ENCODE measurements around the gene SLC44A4.
"Not testable (repeated sequence)": the region's sequence is repeated elsewhere in the genome, so short reads cannot be mapped to it uniquely, and the experiment has no call there.

The SLC44A4 gene

GRCh38 chr6:31860349-31860748 is 18.4 kb downstream of the SLC44A4 start:
- DNase-seq (ENCODE audit: low read depth in 3 of 3): no peak

- DNase-seq (ENCODE audit: low read depth in 3 of 3): no peak
Observed at GRCh38 chr6:31859923-31860322, 18.9 kb downstream of the SLC44A4 start.

- no peak for DNase-seq (ENCODE audit: low read depth in 3 of 3)
Observed at GRCh38 chr6:31858707-31859106, 20.1 kb downstream of the SLC44A4 start.

- DNase-seq (ENCODE audit: low read depth in 3 of 3): not testable (repeated sequence)
Observed at GRCh38 chr6:31857774-31858173, 21.0 kb downstream of the SLC44A4 start.

GRCh38 chr6:31851980-31852718 is 26.6 kb downstream of the SLC44A4 start:
- DNase-seq (ENCODE audit: low read depth in 3 of 3): not testable (repeated sequence)

- DNase-seq (ENCODE audit: low read depth in 3 of 3): no peak
Observed at GRCh38 chr6:31851485-31851832, 27.3 kb downstream of the SLC44A4 start.

GRCh38 chr6:31850765-31851484 is 27.9 kb downstream of the SLC44A4 start:
- no peak for DNase-seq (ENCODE audit: low read depth in 3 of 3)

- no peak for DNase-seq (ENCODE audit: low read depth in 3 of 3)
Observed at GRCh38 chr6:31847276-31847978, 31.4 kb downstream of the SLC44A4 start.

- DNase-seq (ENCODE audit: low read depth in 3 of 3): no peak
Observed at GRCh38 chr6:31844507-31844906, 34.3 kb downstream of the SLC44A4 start.

GRCh38 chr6:31842053-31842452 is 36.7 kb downstream of the SLC44A4 start:
- DNase-seq (ENCODE audit: low read depth in 3 of 3): no peak

- not testable (repeated sequence) for DNase-seq (ENCODE audit: low read depth in 3 of 3)
Observed at GRCh38 chr6:31839779-31840126, 39.0 kb downstream of the SLC44A4 start.

GRCh38 chr6:31838968-31839367 is 39.8 kb downstream of the SLC44A4 start:
- DNase-seq (ENCODE audit: low read depth in 3 of 3): no peak

GRCh38 chr6:31838114-31838553 is 40.7 kb downstream of the SLC44A4 start:
- DNase-seq (ENCODE audit: low read depth in 3 of 3): not testable (repeated sequence)

- no peak for DNase-seq (ENCODE audit: low read depth in 3 of 3)
Observed at GRCh38 chr6:31837369-31838113, 41.3 kb downstream of the SLC44A4 start.

- DNase-seq (ENCODE audit: low read depth in 3 of 3): no peak
Observed at GRCh38 chr6:31836474-31837368, 42.1 kb downstream of the SLC44A4 start.

- no peak for DNase-seq (ENCODE audit: low read depth in 3 of 3)
Observed at GRCh38 chr6:31836047-31836473, 42.7 kb downstream of the SLC44A4 start.

- DNase-seq (ENCODE audit: low read depth in 3 of 3): peak; percentile 68 to 75 (median 72)
Observed at GRCh38 chr6:31834367-31835250, 44.2 kb downstream of the SLC44A4 start.

GRCh38 chr6:31831350-31832215 is 47.2 kb downstream of the SLC44A4 start:
- no peak for DNase-seq (ENCODE audit: low read depth in 3 of 3)

GRCh38 chr6:31830886-31831335 is 47.9 kb downstream of the SLC44A4 start:
- DNase-seq (ENCODE audit: low read depth in 3 of 3): no peak
